Psoas muscle (tissue), 8 donors: Measurements from ENCODE around the gene ARHGEF4. TPM values are rescaled to one million over a fixed set of nuclear protein-coding genes. Genes with fewer than 3 reads are reported as not detected.

Experiments used
- ATAC-seq, 4 donors: fragments of 200-7000 bp; cut with Tn5 transposase; one replicate each; pipeline ENCODE4 v1.9.1; 2020; ENCODE audit warnings: moderate library complexity in 3 of 4, mild to moderate bottlenecking in 2 of 4
- DNase-seq, 2 donors: peaks; one replicate each; pipeline ENCODE4 v3.0.0-alpha.2; 2020
- H3K27ac ChIP-seq: fragments of 200-600 bp; one replicate; pipeline ENCODE4 v1.8.0; 2022
- H3K27me3 ChIP-seq, 3 donors: fragments of 200-600 bp in 1 of 3; one replicate each; pipeline versions ENCODE4 v1.6.1 to v1.8.0; 2013 to 2022; ENCODE audit warnings: low read length in 2 of 3, mild to moderate bottlenecking in 2 of 3, moderate library complexity in 1 of 3; ENCODE audit not compliant: insufficient read depth in 3 of 3
- H3K36me3 ChIP-seq, 2 donors: fragments of 200-600 bp in 1 of 2; one replicate each; pipeline versions ENCODE4 v1.6.1 to v1.8.0; 2013 to 2022; ENCODE audit warnings: low read depth in 1 of 2, mild to moderate bottlenecking in 1 of 2, moderate library complexity in 1 of 2; ENCODE audit not compliant: insufficient read depth in 1 of 2
- H3K4me1 ChIP-seq: fragments of 200-600 bp; one replicate; pipeline ENCODE4 v1.8.0; 2022
- H3K4me3 ChIP-seq: fragments of 200-600 bp; one replicate; pipeline ENCODE4 v1.8.0; 2022; ENCODE audit warnings: mild to moderate bottlenecking
- H3K9me3 ChIP-seq: fragments of 200-600 bp; one replicate; pipeline ENCODE4 v1.8.0; 2022
- WGBS, 3 donors: extraction: QIAGEN DNeasy Blood & Tissue Kit; methylation state at CpG; one replicate each; pipeline versions ENCODE4 v1.1.6 to v1.1.7; 2013; 5-methylcytosine and 5-hydroxymethylcytosine counted together
- intact Hi-C, 2 donors: fragments of 100-400 bp; cut with DNase I; formaldehyde crosslinking; loops; one replicate each; pipeline versions ENCODE4 v1.11.0 to v1.14.2; 2022
- polyA plus RNA-seq, 3 donors: library from polyadenylated mRNA; stranded (reverse); fragments of 200-250 nt; gene quantifications; one replicate each; pipeline ENCODE4 v1.2.3, GENCODE V29; 2013
- total RNA-seq, 4 donors: library from RNA; stranded (reverse); fragmentation: NEBNext Ultra II Directional in 2 of 4; extraction: Animal tissue kit (Norgen Biotek cat#: 25700) in 2 of 4; gene quantifications; one replicate each; pipeline versions ENCODE4 v1.2.1 to v1.2.4, GENCODE V29; 2021 to 2023
- TF ChIP-seq, protein P1 (sequence below): fragments of 200-600 bp; IDR thresholded peaks from one replicate; pipeline ENCODE4 v1.8.0; 2022; ENCODE audit warnings: antibody characterized with exemption
- donor health status: healthy with polysubstance abuse.
- donor health status: DM: no; HTN: no; CAD: no; lungs with moderate emphysema.
- donor health status: Bipolar disorder and iron deficiency.
- donor health status: healthy.
- donor health status: DM: yes; HTN: yes; CAD: no.
- donor health status: DM: no; HTN: no; CAD: no.
- donor health status: DM: no; HTN: no; CAD: no.
- donor health status: DM: yes; HTN: yes; CAD: no.

Gene ARHGEF4
- total and polyA plus RNA-seq, 7 donors = 0.63 to 6.9 (median 3.7) TPM

DNA sequence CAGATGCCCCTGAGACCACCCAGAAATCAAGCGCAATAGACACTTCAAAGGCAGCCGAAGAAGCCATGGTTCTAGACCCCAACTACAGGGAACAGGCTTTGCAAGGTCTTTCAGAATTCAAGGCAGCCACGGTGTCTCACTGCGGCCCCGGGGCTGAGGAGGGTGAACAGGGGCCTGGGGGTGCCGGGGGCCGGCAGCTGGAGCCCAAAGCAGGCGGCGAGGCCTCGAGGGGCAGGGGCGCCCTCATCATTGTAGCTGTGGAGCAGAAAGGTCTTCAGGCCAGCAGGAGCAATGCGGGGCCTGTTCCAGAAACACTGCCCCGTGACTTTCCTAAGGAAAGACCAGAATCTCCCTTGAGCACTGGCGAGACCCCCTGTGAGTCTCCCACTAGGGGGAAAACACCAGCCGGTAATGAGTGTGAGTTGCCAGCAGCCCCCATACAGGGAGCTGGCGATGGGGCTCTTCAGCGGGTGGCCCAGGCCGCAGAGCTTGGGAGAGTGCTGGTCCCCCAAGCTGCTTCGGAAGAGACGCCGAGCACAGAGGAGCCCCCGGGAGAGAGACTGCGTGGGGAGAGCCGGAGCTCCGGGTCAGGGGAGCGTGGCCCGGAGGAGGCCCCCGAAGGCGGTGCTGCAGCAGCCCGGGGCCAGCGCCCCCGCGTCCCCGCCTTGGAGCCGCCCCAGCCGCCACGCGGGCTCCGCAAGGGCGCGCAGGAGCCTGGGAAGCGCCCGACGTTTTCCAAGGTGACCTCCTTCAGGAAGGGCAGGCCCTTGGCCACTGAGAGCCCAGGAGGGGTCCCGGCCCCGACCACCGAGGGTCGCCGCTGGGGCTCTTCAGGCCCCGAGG, 79.1 kb downstream of the ARHGEF4 start:
- intact Hi-C loops = no loop called here
- peaks cover 0 to 28% (median 13%) of the 10 kb centered on the region in 3 donors for H3K27me3 ChIP-seq
- no peak overlapping the region for H3K27ac ChIP-seq
- no peak overlapping the region for H3K4me3 ChIP-seq
- no peaks in the 10 kb centered on the region for H3K9me3 ChIP-seq
- TF ChIP-seq, protein P1, sequence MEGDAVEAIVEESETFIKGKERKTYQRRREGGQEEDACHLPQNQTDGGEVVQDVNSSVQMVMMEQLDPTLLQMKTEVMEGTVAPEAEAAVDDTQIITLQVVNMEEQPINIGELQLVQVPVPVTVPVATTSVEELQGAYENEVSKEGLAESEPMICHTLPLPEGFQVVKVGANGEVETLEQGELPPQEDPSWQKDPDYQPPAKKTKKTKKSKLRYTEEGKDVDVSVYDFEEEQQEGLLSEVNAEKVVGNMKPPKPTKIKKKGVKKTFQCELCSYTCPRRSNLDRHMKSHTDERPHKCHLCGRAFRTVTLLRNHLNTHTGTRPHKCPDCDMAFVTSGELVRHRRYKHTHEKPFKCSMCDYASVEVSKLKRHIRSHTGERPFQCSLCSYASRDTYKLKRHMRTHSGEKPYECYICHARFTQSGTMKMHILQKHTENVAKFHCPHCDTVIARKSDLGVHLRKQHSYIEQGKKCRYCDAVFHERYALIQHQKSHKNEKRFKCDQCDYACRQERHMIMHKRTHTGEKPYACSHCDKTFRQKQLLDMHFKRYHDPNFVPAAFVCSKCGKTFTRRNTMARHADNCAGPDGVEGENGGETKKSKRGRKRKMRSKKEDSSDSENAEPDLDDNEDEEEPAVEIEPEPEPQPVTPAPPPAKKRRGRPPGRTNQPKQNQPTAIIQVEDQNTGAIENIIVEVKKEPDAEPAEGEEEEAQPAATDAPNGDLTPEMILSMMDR = no peak
- H3K4me1 ChIP-seq = no peaks in the 10 kb centered on the region
- ATAC-seq (no peak), DNase-seq (no peak)
- WGBS, 3 donors = 33 to 45% (median 35%) methylated on average over 33 to 50 of the region's 50 CpGs
- no peaks in the 10 kb centered on the region for H3K36me3 ChIP-seq

GRCh38 chr2:130916438-130916705, 79.7 kb downstream of the ARHGEF4 start:
- 19 to 21% (median 21%) methylated on average over 19 of the region's 19 CpGs for WGBS, 3 donors

DNA sequence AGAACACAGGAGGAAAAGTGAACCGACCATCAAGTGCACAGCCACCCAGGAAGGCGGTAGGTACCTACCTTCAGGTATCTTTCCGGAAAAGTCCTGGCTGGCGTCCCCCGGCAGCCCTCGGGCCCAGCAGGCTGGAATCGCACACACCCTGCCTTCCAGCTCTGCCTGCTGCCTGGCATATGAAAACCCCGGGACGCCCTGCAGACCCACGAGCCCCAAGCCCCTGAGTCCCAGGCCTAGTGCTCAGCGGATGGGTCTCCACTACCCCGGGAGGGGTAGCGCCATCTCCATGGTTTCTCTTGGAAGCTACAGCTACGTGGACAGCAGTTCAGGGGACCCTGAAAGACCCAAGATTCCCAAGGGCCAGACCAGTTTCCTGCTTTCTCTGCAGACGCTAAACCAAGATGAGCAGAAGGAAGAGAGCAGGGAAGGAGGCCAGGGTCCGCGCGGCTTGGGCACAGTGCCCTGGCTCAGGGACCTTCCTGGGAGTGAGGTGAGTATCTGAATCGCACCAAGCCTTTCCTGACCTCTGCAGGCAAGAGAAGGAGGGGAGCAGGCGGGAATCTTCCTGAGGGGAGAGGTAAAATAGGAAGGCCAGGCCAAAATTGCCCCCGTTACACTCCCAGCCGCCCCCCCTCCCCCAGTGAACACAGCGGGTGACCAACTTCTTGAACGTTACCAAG, 80.4 kb downstream of the ARHGEF4 start:
- TF ChIP-seq, protein P1 = no peak
- DNase-seq = no peak
- no peak overlapping the region for H3K27ac ChIP-seq
- H3K4me3 ChIP-seq = no peak overlapping the region
- intact Hi-C loops = no loop called here
- no peaks in the 10 kb centered on the region for H3K9me3 ChIP-seq
- whole genome bisulfite sequencing, 3 donors = 80 to 83% (median 82%) methylated on average over 24 of the region's 24 CpGs
- no peak for ATAC-seq
- no peaks in the 10 kb centered on the region for H3K36me3 ChIP-seq
- H3K4me1 ChIP-seq = no peaks in the 10 kb centered on the region
- H3K27me3 ChIP-seq = peaks cover 0 to 28% (median 13%) of the 10 kb centered on the region in 3 donors

More at GRCh38 chr2:130916438-130916705, 79.7 kb downstream of the ARHGEF4 start:
- ATAC-seq = no peak
- Histone ChIP-seq H3K27me3 (peaks cover 0 to 28% (median 13%) of the 10 kb centered on the region in 3 donors), H3K4me1 (no peaks in the 10 kb centered on the region), H3K4me3 (no peak overlapping the region), H3K27ac (no peak overlapping the region), H3K9me3 (no peaks in the 10 kb centered on the region), H3K36me3 (no peaks in the 10 kb centered on the region)
- DNase-seq = no peak
- TF ChIP-seq, protein P1 = no peak
- intact Hi-C loops = no loop called here

DNA sequence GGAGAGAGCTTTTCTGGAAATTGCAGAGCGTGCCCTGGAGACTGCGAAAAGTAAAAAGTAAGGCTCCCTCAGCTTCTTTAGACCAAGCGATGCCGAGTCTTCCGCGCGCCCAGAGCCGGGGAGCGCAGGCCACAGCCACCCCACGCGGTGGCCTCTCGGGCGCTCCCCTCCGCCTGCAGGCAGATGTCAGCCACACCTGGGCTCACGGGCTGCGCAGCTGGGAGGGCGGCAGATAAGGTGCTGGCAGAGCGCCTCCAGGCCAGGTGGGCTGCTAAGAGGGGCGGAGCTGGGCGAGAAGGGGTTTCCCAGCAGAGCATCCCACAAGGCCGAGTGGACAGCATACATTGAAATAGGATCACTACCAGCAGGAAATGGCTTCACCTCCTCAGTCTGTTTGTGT, 81.7 kb downstream of the ARHGEF4 start:
- intact Hi-C loops = no loop called here

More for the DNA sequence above, 81.7 kb downstream of the ARHGEF4 start:
- WGBS, 3 donors = 69 to 78% (median 72%) methylated on average over 21 of the region's 21 CpGs
- Histone ChIP-seq H3K4me3 (no peak overlapping the region), H3K27ac (no peak overlapping the region), H3K27me3 (peaks cover 0 to 28% (median 13%) of the 10 kb centered on the region in 3 donors), H3K36me3 (no peaks in the 10 kb centered on the region), H3K9me3 (no peaks in the 10 kb centered on the region), H3K4me1 (no peaks in the 10 kb centered on the region)
- TF ChIP-seq, protein P1 = no peak
- DNase-seq (no peak), ATAC-seq (no peak)
